SKM-1 (cell line): ENCODE measurements around the gene EIF3K.

Experiments used
- DNase-seq: peaks from one replicate; lab custom pipeline; 2025; ENCODE audit not compliant: unreplicated experiment; lab: John Stamatoyannopoulos, UW

The EIF3K gene

GRCh38 chr19:38665950-38666662, 47.1 kb downstream of the EIF3K start:
- no peak for DNase-seq

DNA sequence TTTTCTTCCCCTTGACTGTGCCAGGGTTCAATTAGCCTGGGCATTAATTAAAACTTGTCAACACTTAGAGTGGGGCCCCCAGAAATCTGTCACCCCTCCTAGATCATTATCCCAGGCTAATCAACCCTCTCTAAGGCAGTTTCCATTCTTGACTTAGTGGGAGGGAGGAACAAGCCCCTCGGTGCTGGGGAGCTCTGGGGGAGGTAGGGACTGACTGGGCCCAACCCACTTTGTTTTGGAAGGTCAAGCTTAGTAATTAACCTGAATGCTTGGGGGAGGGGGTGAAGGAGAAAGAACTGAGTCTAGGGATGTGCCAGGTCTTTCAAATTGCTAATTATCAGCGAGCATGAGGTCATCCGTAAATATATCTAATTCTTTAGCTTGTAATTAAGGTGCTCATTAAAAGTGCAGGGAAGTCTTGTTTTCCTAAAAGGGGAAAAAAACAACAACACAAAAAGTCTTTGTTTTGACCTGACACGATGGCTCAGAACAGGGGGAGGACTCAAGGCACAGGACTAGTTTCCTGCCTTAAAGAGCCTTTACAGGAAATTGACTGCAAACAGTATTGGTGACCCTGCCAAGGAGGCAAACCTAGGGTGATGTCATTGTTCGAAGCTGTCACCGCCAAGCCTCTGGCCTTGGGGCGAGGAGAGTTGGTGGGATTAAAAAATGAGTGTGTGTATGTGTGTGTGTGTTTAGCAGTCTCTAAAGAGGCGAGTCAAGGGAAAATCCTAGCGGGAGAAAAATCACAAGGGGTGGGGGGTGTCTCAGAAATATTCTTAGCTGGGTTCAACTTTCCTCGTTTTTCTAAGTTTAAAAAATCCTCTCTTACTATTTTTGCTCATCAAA, 47.9 kb downstream of the EIF3K start:
- DNase-seq: no peak

DNA sequence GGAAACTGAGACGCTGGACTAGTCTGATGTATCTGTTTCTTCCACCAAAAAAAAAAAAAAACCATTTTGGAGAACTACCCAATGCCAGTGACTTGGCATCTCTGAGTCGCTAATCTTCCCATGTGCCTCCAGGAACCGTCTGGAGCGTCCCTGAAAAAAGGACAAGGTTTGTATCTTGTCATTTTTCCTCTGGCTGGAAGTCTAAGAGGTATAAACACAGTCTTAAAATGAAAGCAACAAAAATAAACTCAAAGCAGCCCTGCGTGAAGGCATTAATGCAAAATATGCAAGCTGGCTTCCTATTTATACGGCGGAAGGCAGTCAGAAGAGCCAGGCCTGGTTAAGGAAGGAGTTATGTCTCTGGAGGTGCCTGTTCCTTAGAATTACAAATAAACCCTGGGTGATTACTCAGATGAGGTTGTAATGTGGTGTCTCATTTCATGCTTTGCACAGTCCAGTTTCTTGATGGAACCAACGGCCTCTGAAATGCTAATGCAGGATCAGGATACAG, 48.7 kb downstream of the EIF3K start:
- no peak for DNase-seq

DNA sequence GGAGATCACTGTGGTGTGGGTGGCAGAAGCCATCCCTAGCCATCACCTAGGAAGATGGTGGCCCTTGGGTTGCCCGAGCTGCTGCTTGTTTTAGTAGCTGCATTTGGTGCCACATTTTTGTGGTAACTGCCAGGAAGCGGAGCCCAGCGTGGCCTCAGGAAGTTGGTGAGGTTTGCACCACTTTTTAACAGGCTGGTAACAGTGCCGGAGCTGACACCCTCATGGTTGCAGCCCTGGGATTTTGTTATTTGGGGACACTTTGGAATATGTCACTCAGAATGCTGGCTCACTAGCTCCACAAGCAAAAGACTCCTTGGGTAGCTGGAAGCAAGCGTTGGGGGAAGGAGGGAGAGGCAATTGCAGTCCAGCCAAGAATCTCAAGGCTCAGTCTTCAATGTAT, 50.6 kb downstream of the EIF3K start:
- no peak for DNase-seq

GRCh38 chr19:38670921-38671398, 52.0 kb downstream of the EIF3K start:
- no peak for DNase-seq

DNA sequence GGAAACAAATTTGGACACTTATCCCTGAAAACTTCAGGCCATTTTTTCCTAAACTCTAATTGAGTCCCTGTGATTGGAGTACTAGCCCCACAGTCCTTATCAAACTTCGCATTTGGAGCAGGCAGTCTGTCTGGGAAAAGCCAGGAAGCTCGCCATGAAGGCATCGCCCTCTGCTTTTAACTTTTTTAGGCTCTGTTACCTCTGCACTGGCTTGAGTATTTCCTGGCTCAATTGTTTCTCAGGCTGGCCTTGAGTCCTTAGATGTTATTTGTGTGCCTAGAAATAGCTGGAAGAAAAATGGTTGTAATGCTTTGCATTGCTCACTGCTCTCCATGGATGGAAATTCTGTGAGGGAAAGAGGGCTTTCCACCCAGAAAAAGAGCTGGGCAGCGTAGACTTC, 52.7 kb downstream of the EIF3K start:
- no peak for DNase-seq

DNA sequence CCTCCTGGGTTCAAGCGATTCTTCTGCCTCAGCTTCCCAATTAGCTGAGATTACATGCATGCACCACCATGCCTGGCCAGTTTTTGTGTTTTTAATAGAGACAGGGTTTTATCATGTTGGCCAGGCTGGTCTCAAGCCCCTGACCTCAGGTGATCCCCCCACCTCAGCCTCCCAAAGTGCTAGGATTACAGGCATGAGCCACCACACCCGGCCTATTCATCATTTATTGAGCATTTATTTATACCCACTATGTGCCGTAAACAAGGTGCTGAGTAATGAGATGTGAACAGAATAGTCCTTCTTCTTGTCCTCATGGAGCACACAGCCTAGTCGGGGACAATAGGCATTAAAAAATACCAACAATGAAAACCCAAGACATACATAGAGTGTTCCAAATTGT, 54.0 kb downstream of the EIF3K start:
- no peak for DNase-seq

DNA sequence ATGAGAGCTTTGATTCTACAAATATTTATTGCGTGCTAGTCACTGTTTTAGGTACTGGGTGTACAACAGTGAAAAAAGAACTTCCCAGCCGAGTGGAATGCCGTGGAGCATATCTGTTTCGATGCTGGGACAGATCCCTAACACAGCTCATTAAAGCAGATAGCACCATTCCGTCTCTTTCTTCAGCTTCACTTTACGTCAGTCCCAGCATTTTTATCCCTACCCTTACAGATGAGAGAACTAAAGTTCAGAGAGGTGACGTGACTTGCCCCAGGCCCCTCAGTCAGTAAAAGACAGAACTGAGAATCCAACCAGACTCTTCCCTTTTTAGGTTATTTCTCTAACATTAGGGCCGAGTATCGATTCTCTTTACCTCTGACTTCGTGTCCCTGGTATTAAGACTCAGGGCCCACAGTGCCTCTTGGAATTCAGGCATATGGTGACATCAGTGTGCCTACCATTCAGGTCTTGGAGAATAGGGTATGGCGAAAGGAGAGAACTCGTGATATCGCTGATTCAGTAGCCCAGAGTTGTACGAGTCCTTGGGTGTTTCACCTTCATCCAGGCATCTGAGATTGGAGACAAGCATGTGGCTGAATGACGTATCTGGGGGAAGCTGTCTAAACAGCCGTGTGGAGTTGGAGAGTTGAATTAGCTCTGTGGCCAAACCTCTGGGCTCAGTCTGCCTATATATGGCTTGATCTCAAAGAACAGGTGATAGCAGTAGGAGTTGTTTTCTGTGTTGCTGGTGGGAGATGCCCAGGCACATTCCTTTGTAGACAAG, 55.6 kb downstream of the EIF3K start:
- no peak for DNase-seq

GRCh38 chr19:38675611-38676010, 56.6 kb downstream of the EIF3K start:
- DNase-seq: no peak

DNA sequence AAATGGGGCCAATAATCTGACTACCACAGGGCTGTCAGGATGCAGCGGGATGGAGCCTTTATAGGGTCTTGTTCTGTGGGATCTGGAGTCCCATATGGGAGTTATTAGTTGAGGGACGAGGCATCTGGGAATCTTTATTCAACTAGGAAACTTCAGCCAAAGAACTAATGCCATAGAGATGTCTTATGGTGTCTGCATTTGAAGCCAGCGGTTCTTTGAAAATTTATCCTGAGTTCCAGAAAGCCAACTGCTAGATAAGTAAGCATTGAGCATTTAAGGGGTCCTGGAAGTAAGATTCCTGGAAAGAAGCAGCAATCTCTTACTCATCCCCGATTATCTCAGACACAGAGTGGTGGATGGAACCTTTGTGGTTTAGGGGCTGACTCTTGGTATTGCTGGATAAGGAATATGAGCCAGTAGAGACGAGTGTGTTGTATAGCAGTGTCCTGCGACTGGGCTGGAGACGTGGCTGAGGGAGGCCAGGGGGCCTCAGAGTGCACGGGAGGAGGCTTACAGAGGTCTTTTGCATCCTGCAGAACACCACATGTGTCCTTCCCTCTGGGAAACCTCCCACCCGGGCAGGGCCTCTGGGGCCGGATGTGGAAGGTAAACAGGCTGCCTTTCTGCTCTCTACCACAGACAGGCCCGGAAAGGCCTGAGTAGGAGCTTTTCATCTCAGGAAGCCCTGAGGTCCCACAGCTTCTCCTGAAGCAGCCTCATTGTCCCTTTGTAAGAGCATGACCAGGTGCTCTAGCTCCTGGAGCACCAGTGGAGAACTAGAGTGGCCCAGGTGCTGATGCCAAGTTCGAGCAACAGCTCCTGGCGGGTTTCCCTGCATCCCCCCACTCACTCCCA, 57.3 kb downstream of the EIF3K start:
- DNase-seq: no peak

DNA sequence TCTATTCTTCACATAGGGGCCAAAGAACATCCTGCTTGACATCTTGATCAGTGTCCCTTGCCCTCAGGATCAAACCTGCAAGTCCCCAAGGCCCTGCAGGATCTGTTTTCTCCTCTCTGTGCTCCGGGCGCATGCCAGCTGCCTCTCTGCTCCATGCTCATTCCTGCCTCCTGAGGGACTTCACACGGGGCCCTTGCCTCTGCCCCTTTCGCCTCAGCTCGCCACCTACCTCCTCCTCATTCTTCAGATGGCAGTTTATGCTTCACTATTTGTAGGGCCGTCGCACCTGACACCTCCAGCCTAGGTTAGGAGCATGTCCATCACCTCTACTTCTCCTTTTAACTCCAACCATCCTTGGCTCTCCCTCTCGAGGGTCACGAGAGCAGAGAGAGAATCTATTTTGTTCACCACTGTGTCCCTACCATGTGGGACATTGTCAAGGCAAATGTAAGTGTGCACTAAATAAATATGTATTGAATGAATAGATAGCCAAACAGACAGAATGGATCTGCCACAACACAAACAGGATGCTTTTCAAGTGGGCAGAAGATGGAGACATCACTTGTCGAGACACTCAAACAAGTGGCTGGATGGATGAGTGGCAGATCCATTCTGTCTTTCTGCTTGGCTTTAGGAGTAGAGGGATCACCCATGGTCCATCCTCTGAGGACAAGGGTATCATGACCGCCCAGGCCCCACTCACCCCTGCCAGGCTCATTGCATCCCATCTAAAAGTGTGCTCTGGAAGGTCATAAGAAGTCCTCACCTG, 58.1 kb downstream of the EIF3K start:
- DNase-seq: no peak

- no peak for DNase-seq
Measured at GRCh38 chr19:38678217-38678890, 59.4 kb downstream of the EIF3K start.

- DNase-seq: no peak
Measured at GRCh38 chr19:38678891-38679494, 60.0 kb downstream of the EIF3K start.

DNA sequence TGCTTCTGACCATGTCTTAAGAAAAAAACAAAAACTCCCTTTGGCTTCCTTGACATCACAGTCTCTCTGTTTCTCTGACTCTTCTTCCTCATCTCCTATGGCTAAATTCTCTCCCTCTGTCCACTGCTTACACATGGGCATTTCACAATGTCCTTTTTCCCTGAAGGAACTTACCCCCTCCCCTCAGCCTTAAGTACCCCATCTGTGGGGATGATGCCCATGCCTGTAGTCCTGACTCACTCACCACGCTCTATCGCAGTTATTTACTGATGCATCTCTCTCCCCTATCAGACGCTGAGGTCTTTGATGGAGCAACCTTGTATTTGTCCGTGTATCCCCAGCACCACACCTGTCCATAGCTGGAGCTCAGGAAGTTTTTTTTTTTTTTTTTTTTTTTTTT, 60.9 kb downstream of the EIF3K start:
- no peak for DNase-seq

GRCh38 chr19:38682195-38682867, 63.3 kb downstream of the EIF3K start:
- DNase-seq: no peak

- no peak for DNase-seq
Measured at GRCh38 chr19:38682872-38683392, 63.9 kb downstream of the EIF3K start.

GRCh38 chr19:38683393-38684077, 64.5 kb downstream of the EIF3K start:
- DNase-seq: no peak
